HepG2 (cell line): ENCODE measurements around the gene SLC22A23. TPM values are rescaled to one million over a fixed set of nuclear protein-coding genes. Genes with fewer than 3 reads are reported as not detected.
A peak's percentile ranks its signal among the peaks of the same experiment; 100 is the strongest.

Experiments
- AHR ChIP-seq: IDR thresholded peaks from 2 replicates; pipeline ENCODE4 v1.6.1; 2018; ENCODE audit warnings: missing genetic modification reagents, missing compliant biosample characterization
- ATF6 ChIP-seq: sonication (generic); formaldehyde crosslinking; conservative IDR thresholded peaks from 2 replicates; pipeline ENCODE4 v1.4.0; 2020; ENCODE audit warnings: missing genetic modification reagents
- CCAR2 ChIP-seq: fragments of 200-400 bp; formaldehyde crosslinking; optimal IDR thresholded peaks from 2 replicates; pipeline ENCODE3; 2018; ENCODE audit warnings: low read depth, mild to moderate bottlenecking, low read length, moderate library complexity
- CCDC6 ChIP-seq: sonication (generic); formaldehyde crosslinking; IDR thresholded peaks from 2 replicates; pipeline ENCODE4 v1.8.1; 2022; ENCODE audit warnings: mild to moderate bottlenecking, missing genetic modification reagents, moderate library complexity
- CSRNP1 ChIP-seq: sonication (generic); formaldehyde crosslinking; IDR thresholded peaks from 2 replicates; pipeline ENCODE4 v1.8.1; 2023; ENCODE audit warnings: mild to moderate bottlenecking, missing genetic modification reagents
- MAZ ChIP-seq, 2 experiments: sonication (generic) in 1 of 2; formaldehyde crosslinking in 1 of 2; IDR thresholded peaks; 2 replicates each; pipeline versions ENCODE4 v1.5.0 to v1.6.1; 2012 to 2020; ENCODE audit warnings: low read depth in 2 of 2, mild to moderate bottlenecking in 2 of 2, borderline replicate concordance in 1 of 2, improper control_type of control experiment in 1 of 2, low read length in 1 of 2, missing genetic modification reagents in 1 of 2, moderate library complexity in 1 of 2
- PCBP1 ChIP-seq: fragments of 200-400 bp; formaldehyde crosslinking; IDR thresholded peaks from 2 replicates; pipeline ENCODE4 v1.6.1; 2017; ENCODE audit warnings: mild to moderate bottlenecking, low read depth, low read length, borderline replicate concordance
- POLR2AphosphoS2 ChIP-seq: IDR thresholded peaks from 2 replicates; pipeline ENCODE4 v1.6.1; 2011; ENCODE audit warnings: low read depth, low read length, improper control_type of control experiment
- UBTF ChIP-seq: sonication (generic); formaldehyde crosslinking; IDR thresholded peaks from 2 replicates; pipeline ENCODE4 v1.4.0; 2020; ENCODE audit warnings: mild to moderate bottlenecking, missing genetic modification reagents
- ZBTB2 ChIP-seq: sonication (generic); formaldehyde crosslinking; IDR thresholded peaks from 2 replicates; pipeline ENCODE4 v1.8.0; 2022; ENCODE audit warnings: low read depth, missing genetic modification reagents
- ZNF646 ChIP-seq: sonication (generic); formaldehyde crosslinking; IDR thresholded peaks from 2 replicates; pipeline ENCODE4 v1.9.0; 2021; ENCODE audit warnings: mild to moderate bottlenecking, missing genetic modification reagents
- ZNF878 ChIP-seq: sonication (generic); formaldehyde crosslinking; IDR thresholded peaks from 2 replicates; pipeline ENCODE4 v1.8.1; 2023; ENCODE audit warnings: mild to moderate bottlenecking, missing genetic modification reagents, moderate library complexity
- polyA plus RNA-seq, 8 experiments: library from polyadenylated mRNA; depleted of rRNA in 3 of 8; stranded (reverse) in 7 of 8; unstranded in 1 of 8; fragments of >200 nt; fragmentation: Illumina TruSeq in 4 of 8; extraction: Trizol in 4 of 8; gene quantifications; 2 replicates each; pipeline versions ENCODE4 v1.2.1 to v1.2.3, GENCODE V29; 2011 to 2016; ENCODE audit warnings: low read depth in 4 of 8, missing spikeins in 1 of 8, mixed read lengths in 1 of 8; ENCODE audit not compliant: insufficient read depth in 1 of 8
- total RNA-seq, 5 experiments: library from RNA; depleted of rRNA; stranded (reverse); fragments of >200 nt; fragmentation: Illumina TruSeq; extraction: Trizol; gene quantifications; 2 replicates each; pipeline ENCODE4 v1.2.3, GENCODE V29; 2016; ENCODE audit warnings: low read depth in 1 of 5

Gene SLC22A23
- total and polyA plus RNA-seq, 2 of the 13 experiments (the other 11 are each of a cell fraction or from before 2014, with no cell fraction given), result 11.8 to 17.5 TPM

GRCh38 chr6:3294921-3295871 is 161.7 kb downstream of the SLC22A23 start (continued):
- TF ChIP-seq UBTF (0 out of 2 replicates have a peak, but pooled peaks have one; percentile 18), CCDC6 (CRISPR knock-in tag) (no peak), POLR2AphosphoS2 (no peak), ZBTB2 (CRISPR knock-in tag) (no peak), AHR (CRISPR knock-in tag) (no peak), ATF6 (no peak), CSRNP1 (CRISPR knock-in tag) (no peak), PCBP1 (no peak), ZNF646 (no peak), MAZ (IDR thresholded peaks at IDR 0.05; ENCODE audit: borderline replicate concordance, low read depth, low read length) (0 out of 2 replicates have a peak, but pooled peaks have one; percentile 8), MAZ (CRISPR knock-in tag; IDR thresholded peaks at IDR 0.05; ENCODE audit: low read depth) (no peak), ZNF878 (no peak), CCAR2 (no peak)
